Measurements from ENCODE around the gene FBXO47. TPM values are rescaled to one million over a fixed set of nuclear protein-coding genes. Genes with fewer than 3 reads are reported as not detected.

The FBXO47 gene
- total RNA-seq, result not detected in 2 replicates

GRCh38 chr17:38967290-38967738 lies at the start of gene FBXO47:
Gene FBXO47, minus strand, starts transcription at chr17:38967403. Its CDS starts 4,378 bp downstream, at chr17:38963025.

GRCh38 chr17:38925263-38925995 lies 41.8 kb downstream of the FBXO47 start, which contains the start of gene LASP1NB:
Gene LASP1NB, plus strand, starts transcription at chr17:38925614.

Other genes starting within 250 kb of the FBXO47 start
- 2.1 and 2.9 TPM in 2 replicates for gene CISD3, start 237.1 kb downstream of the FBXO47 start, total RNA-seq
- gene PCGF2, start 219.1 kb downstream of the FBXO47 start, total RNA-seq, result 3.9 and 6.9 TPM in 2 replicates
- 101 and 237 TPM in 2 replicates for gene PSMB3, start 214.7 kb downstream of the FBXO47 start, total RNA-seq
- 59.4 and 87.8 TPM in 2 replicates for gene PIP4K2B, start 167.8 kb downstream of the FBXO47 start, total RNA-seq
- gene CWC25, start 142.1 kb downstream of the FBXO47 start, total RNA-seq, result 7.4 and 7.9 TPM in 2 replicates
- gene RPL23, start 113.7 kb downstream of the FBXO47 start, total RNA-seq, result 701 and 1,439 TPM in 2 replicates
- gene LASP1, start 97.3 kb downstream of the FBXO47 start, total RNA-seq, result 115 and 231 TPM in 2 replicates
- 0.14 TPM in 1 of 2 replicates, not detected in the other for gene PLXDC1, start 184.2 kb upstream of the FBXO47 start, total RNA-seq
- not detected in 2 replicates for gene ARL5C, start 198.8 kb upstream of the FBXO47 start, total RNA-seq
- 4.8 and 12.7 TPM in 2 replicates for gene CACNB1, start 230.3 kb upstream of the FBXO47 start, total RNA-seq
- 1,336 and 1,806 TPM in 2 replicates for gene RPL19, start 232.9 kb upstream of the FBXO47 start, total RNA-seq